ENCODE measurements around the gene ABCC4. TPM values are rescaled to one million over a fixed set of nuclear protein-coding genes. Genes with fewer than 3 reads are reported as not detected.

The ABCC4 gene
- total RNA-seq, 1 experiment from 2014 or later = 12.5 TPM

DNA sequence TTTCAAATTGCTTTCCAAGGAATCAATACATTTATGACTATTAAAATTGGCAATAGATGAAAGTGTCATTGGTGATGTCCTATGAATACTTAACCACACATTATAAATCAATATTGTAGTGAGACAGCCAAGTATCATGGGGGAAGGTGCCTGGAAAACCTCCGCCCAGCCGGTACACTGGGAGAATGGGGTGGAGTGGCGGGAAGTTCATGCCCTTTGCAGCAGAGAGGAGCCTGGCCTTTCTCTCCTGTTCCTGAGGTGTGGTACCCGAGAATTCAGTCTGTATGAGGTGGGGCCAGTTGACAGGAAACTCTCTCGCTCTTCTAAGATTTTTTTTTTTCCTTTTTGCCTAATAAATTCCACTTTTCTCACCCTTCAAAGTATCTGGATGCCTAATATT lies 25.4 kb upstream of the ABCC4 start:
- Mint-ChIP-seq H3K27me3 (ENCODE audit: unreplicated experiment) (no peaks in the 10 kb centered on the region), H3K36me3 (ENCODE audit: insufficient read depth, unreplicated experiment) (no peaks in the 10 kb centered on the region), H3K9me3 (ENCODE audit: low read depth, unreplicated experiment) (no peaks in the 10 kb centered on the region), H3K27ac (ENCODE audit: unreplicated experiment) (no peak overlapping the region), H3K4me1 (ENCODE audit: low read depth, unreplicated experiment) (no peaks in the 10 kb centered on the region), H3K4me3 (ENCODE audit: low read depth, unreplicated experiment) (no peak overlapping the region)
- no TSS peak for BruUV-seq (replicated peaks)
- no peak for DNase-seq
- intact Hi-C loops (cut with micrococcal nuclease; ENCODE audit: unreplicated experiment) = no loop called here
- CTCF ChIA-PET = no interaction called here
- TF ChIP-seq, protein P1, sequence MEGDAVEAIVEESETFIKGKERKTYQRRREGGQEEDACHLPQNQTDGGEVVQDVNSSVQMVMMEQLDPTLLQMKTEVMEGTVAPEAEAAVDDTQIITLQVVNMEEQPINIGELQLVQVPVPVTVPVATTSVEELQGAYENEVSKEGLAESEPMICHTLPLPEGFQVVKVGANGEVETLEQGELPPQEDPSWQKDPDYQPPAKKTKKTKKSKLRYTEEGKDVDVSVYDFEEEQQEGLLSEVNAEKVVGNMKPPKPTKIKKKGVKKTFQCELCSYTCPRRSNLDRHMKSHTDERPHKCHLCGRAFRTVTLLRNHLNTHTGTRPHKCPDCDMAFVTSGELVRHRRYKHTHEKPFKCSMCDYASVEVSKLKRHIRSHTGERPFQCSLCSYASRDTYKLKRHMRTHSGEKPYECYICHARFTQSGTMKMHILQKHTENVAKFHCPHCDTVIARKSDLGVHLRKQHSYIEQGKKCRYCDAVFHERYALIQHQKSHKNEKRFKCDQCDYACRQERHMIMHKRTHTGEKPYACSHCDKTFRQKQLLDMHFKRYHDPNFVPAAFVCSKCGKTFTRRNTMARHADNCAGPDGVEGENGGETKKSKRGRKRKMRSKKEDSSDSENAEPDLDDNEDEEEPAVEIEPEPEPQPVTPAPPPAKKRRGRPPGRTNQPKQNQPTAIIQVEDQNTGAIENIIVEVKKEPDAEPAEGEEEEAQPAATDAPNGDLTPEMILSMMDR (IDR thresholded peaks at IDR 0.05; ENCODE audit: unreplicated experiment) = no peak

DNA sequence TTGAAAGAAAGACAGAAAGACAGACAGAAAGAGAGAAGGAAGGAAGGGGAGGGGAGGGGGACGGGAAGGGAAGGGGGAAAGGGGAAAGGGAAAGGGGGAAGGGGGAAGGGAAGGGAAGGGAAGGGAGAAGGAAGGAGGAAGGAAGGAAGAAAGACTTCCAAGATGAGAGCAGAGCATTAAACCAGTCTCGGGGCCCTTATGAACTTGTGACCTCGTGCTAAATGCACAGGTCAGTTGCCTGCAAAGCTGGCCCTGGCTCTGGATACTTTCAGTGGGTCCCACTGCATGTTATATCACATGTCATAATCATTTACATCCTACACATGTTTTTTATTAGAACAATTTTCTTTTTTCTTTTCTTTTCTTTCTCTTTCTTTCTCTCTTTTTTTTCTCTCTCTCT lies 24.2 kb upstream of the ABCC4 start:
- Mint-ChIP-seq H3K9me3 (ENCODE audit: low read depth, unreplicated experiment) (no peaks in the 10 kb centered on the region), H3K36me3 (ENCODE audit: insufficient read depth, unreplicated experiment) (no peaks in the 10 kb centered on the region), H3K27me3 (ENCODE audit: unreplicated experiment) (no peaks in the 10 kb centered on the region), H3K4me3 (ENCODE audit: low read depth, unreplicated experiment) (no peak overlapping the region), H3K4me1 (ENCODE audit: low read depth, unreplicated experiment) (no peaks in the 10 kb centered on the region), H3K27ac (ENCODE audit: unreplicated experiment) (no peak overlapping the region)
- BruUV-seq (replicated peaks) = no TSS peak
- CTCF ChIA-PET = no interaction called here
- intact Hi-C loops (cut with micrococcal nuclease; ENCODE audit: unreplicated experiment) = no loop called here
- TF ChIP-seq, protein P1 (IDR thresholded peaks at IDR 0.05; ENCODE audit: unreplicated experiment) = no peak
- DNase-seq = no peak

GRCh38 chr13:95323930-95324662 lies 22.8 kb upstream of the ABCC4 start:
- Mint-ChIP-seq H3K4me1 (ENCODE audit: low read depth, unreplicated experiment) (no peaks in the 10 kb centered on the region), H3K9me3 (ENCODE audit: low read depth, unreplicated experiment) (no peaks in the 10 kb centered on the region), H3K4me3 (ENCODE audit: low read depth, unreplicated experiment) (no peak overlapping the region), H3K27ac (ENCODE audit: unreplicated experiment) (no peak overlapping the region), H3K27me3 (ENCODE audit: unreplicated experiment) (no peaks in the 10 kb centered on the region), H3K36me3 (ENCODE audit: insufficient read depth, unreplicated experiment) (no peaks in the 10 kb centered on the region)
- BruUV-seq (replicated peaks) = no TSS peak
- DNase-seq = no peak
- CTCF ChIA-PET = no interaction called here
- intact Hi-C loops (cut with micrococcal nuclease; ENCODE audit: unreplicated experiment) = no loop called here
- TF ChIP-seq, protein P1 (IDR thresholded peaks at IDR 0.05; ENCODE audit: unreplicated experiment) = no peak

GRCh38 chr13:95319551-95320274 lies 18.5 kb upstream of the ABCC4 start:
- Mint-ChIP-seq H3K27ac (ENCODE audit: unreplicated experiment) (no peak overlapping the region), H3K36me3 (ENCODE audit: insufficient read depth, unreplicated experiment) (no peaks in the 10 kb centered on the region), H3K4me3 (ENCODE audit: low read depth, unreplicated experiment) (no peak overlapping the region), H3K27me3 (ENCODE audit: unreplicated experiment) (no peaks in the 10 kb centered on the region), H3K4me1 (ENCODE audit: low read depth, unreplicated experiment) (peaks cover 7% of the 10 kb centered on the region), H3K9me3 (ENCODE audit: low read depth, unreplicated experiment) (no peaks in the 10 kb centered on the region)
- TF ChIP-seq, protein P1 (IDR thresholded peaks at IDR 0.05; ENCODE audit: unreplicated experiment) = no peak
- intact Hi-C loops (cut with micrococcal nuclease; ENCODE audit: unreplicated experiment) = no loop called here
- no TSS peak for BruUV-seq (replicated peaks)
- CTCF ChIA-PET = no interaction called here
- DNase-seq = no peak
